NCI-H510A (cell line): ENCODE data around the gene HPSE2.

ENCODE experiments used
- DNase-seq: peaks from one replicate; lab custom pipeline; 2025; lab: John Stamatoyannopoulos, UW

The HPSE2 gene

DNA sequence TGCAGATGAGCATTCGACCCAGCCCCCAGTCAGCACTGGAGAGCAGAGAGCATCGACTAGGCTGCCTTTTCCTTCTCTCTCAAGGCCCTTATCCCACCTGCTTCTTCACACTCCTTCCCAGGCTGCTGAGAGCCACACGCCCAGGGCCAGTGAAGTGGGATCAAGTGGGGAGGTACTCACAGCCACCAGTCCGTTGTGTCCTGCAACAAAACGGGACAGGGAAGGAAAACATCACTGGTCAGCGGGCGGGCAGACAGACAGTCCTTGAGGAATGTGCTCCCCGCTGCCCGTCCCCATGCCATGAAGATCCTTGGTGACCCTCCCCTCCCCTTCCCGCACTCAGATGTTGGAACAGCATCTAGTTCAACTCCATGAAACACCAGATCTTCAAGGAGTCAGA lies 824.9 kb downstream of the HPSE2 start:
- DNase-seq, result no peak

DNA sequence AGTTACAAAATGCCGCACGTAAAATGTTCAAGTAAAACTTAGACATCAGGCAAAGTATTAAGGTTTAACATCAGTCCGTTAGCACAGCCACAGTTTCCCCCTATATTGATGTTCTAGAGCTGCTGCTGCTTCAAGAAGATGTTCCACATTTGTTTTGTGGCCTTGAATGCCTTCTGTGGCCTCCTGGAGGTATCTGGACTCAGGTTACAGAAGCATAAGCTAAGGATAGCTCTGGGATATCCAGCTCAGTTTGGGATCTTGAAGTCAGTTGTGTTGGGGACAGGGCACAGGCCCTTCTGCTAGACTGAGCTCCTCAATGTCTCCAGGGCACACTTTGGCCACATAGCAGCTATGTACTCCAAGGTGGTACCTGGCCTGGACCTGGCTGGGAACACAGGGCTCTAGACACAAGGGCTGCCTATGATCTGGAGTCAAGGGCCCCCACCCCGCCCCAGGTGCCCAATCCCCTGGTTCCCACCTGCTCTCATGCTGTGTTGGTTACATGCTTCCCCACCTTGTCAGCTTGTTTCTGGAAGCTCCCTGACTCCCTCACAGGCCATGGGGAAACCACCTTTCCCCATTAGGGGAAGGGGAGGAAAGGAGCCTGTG lies 825.4 kb downstream of the HPSE2 start:
- DNase-seq, result no peak

DNA sequence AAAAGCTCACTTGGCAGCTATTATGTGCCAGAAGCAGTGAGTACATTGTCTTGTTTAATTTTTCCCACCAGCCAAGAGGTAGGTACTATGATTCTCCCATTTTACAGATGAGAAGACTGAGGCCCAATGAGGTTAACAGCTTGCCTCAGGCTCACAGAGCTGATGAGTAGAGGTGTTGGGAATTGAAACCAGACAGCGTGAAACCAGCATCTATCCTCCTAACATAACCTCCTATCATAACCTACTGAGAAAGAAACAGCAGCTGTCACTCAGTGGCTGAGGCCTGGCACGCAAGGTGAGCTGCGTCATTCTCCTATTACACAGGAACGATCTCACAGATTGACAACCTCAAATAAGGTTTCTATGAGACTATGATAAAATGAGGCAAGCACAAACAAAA lies 826.9 kb downstream of the HPSE2 start:
- no peak for DNase-seq

DNA sequence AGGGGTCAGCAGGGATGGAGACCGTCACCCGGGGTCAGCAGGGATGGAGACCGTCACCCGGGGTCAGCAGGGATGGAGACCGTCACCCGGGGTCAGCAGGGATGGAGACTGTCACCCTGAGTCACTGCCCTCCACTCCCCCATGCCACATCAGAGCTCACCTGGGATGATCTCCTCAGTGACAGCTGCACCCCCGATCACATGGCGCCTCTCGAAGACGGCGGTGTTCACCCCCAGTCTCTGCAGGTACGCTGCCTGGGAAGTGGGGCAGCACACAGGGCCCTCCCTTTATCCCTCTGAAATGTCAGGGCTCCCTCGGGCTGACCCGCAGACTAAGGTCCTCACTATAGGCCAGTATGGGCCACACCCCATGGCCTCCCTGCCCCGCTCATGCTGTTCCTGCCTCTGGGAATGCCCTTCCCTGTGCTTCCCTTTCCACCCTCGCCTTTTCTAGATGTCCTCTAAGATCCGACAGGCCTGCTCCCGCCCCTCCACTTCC lies 827.9 kb downstream of the HPSE2 start:
- DNase-seq, result no peak
